WTC11 (cell line): Measurements from ENCODE around the gene WDR11. TPM values are rescaled to one million over a fixed set of nuclear protein-coding genes. Genes with fewer than 3 reads are reported as not detected.

Source experiments
- ATAC-seq: fragments of 200-7000 bp; cut with Tn5 transposase; 2 replicates; pipeline ENCODE4 v1.10.0; 2021; ENCODE audit warnings: mild to moderate bottlenecking, moderate library complexity
- CTCF ChIA-PET: fragments of 300-600 bp; sonication (Branson Sonifier 250); formaldehyde crosslinking; loops from one replicate; lab custom pipeline; 2021; ENCODE audit warnings: antibody characterized with exemption; lab: Charles Lee
- POLR2A ChIA-PET: fragments of 350-600 bp; sonication (Branson Sonifier 250); formaldehyde crosslinking; loops from one replicate; lab custom pipeline; 2021; ENCODE audit warnings: antibody characterized with exemption; lab: Charles Lee
- DNase-seq: peaks from one replicate; pipeline ENCODE4 v3.0.0; 2021; ENCODE audit warnings: low spot score
- H3K27ac Mint-ChIP-seq: 2 replicates; pipeline ENCODE4 v1.8.0; 2021; ENCODE audit warnings: mixed read lengths
- H3K27me3 Mint-ChIP-seq: 2 replicates; pipeline ENCODE4 v1.8.0; 2021; ENCODE audit warnings: low read depth, mild to moderate bottlenecking, moderate library complexity, mixed read lengths
- H3K36me3 Mint-ChIP-seq: 2 replicates; pipeline ENCODE4 v1.8.0; 2021; ENCODE audit warnings: mixed read lengths
- H3K4me1 Mint-ChIP-seq: 2 replicates; pipeline ENCODE4 v1.8.0; 2022; ENCODE audit warnings: mixed read lengths
- H3K4me3 Mint-ChIP-seq: 2 replicates; pipeline ENCODE4 v1.8.0; 2021; ENCODE audit warnings: mild to moderate bottlenecking, moderate library complexity, mixed read lengths
- H3K9me3 Mint-ChIP-seq: 2 replicates; pipeline ENCODE4 v1.8.0; 2021; ENCODE audit warnings: mixed read lengths
- ATF1 ChIP-seq: sonication (generic); formaldehyde crosslinking; IDR thresholded peaks from 2 replicates; pipeline ENCODE4 v1.8.1; 2023; ENCODE audit warnings: mild to moderate bottlenecking, moderate library complexity, missing genetic modification reagents
- CREB1 ChIP-seq: sonication (generic); formaldehyde crosslinking; IDR thresholded peaks from 2 replicates; pipeline ENCODE4 v1.8.0; 2023; ENCODE audit warnings: mild to moderate bottlenecking, missing genetic modification reagents
- EMX1 ChIP-seq: fragments of 250-450 bp; sonication (Bioruptor Pico); IDR thresholded peaks from 2 replicates; pipeline ENCODE4 v1.8.0; 2021; ENCODE audit warnings: mild to moderate bottlenecking
- ETV6 ChIP-seq: sonication (generic); formaldehyde crosslinking; IDR thresholded peaks from 2 replicates; pipeline ENCODE4 v1.8.1; 2022; ENCODE audit warnings: mild to moderate bottlenecking, missing genetic modification reagents
- HMGA2 ChIP-seq: fragments of 250-450 bp; sonication (Bioruptor Pico); IDR thresholded peaks from 2 replicates; pipeline ENCODE4 v1.4.0; 2021; ENCODE audit warnings: mild to moderate bottlenecking, moderate library complexity
- NFATC4 ChIP-seq: fragments of 250-450 bp; sonication (Bioruptor Pico); IDR thresholded peaks from 2 replicates; pipeline ENCODE4 v1.9.0; 2021; ENCODE audit warnings: mild to moderate bottlenecking
- NR1H2 ChIP-seq: sonication (generic); formaldehyde crosslinking; IDR thresholded peaks from 2 replicates; pipeline ENCODE4 v1.9.0; 2021; ENCODE audit warnings: mild to moderate bottlenecking, moderate library complexity, missing genetic modification reagents
- SMAD4 ChIP-seq: sonication (generic); formaldehyde crosslinking; IDR thresholded peaks from 2 replicates; pipeline ENCODE4 v1.8.0; 2022; ENCODE audit warnings: mild to moderate bottlenecking, missing genetic modification reagents
- ZBTB21 ChIP-seq: sonication (generic); formaldehyde crosslinking; IDR thresholded peaks from 2 replicates; pipeline ENCODE4 v1.8.1; 2023; ENCODE audit warnings: mild to moderate bottlenecking, missing genetic modification reagents, borderline replicate concordance
- ZNF423 ChIP-seq: fragments of 250-450 bp; sonication (Bioruptor Pico); IDR thresholded peaks from 2 replicates; pipeline ENCODE4 v2.1.2; 2022; ENCODE audit warnings: mild to moderate bottlenecking, moderate library complexity
- total RNA-seq: library from RNA; stranded (reverse); gene quantifications from 3 replicates; pipeline ENCODE4 v1.2.3, GENCODE V29; 2021
- TF ChIP-seq, protein P1 (sequence below): sonication (generic); formaldehyde crosslinking; IDR thresholded peaks from 2 replicates; pipeline ENCODE4 v1.8.1; 2022; ENCODE audit warnings: low read depth, mild to moderate bottlenecking, moderate library complexity, missing genetic modification reagents, borderline replicate concordance
- TF ChIP-seq, protein P2 (sequence below): sonication (generic); formaldehyde crosslinking; IDR thresholded peaks from 2 replicates; pipeline ENCODE4 v1.8.0; 2022; ENCODE audit warnings: mild to moderate bottlenecking, missing genetic modification reagents
- TF ChIP-seq, protein P3 (sequence below): sonication (generic); formaldehyde crosslinking; IDR thresholded peaks from 2 replicates; pipeline ENCODE4 v1.8.1; 2023; ENCODE audit warnings: mild to moderate bottlenecking, missing genetic modification reagents
- TF ChIP-seq, protein P4 (sequence below): sonication (generic); formaldehyde crosslinking; IDR thresholded peaks from 2 replicates; pipeline ENCODE4 v1.8.1; 2022; ENCODE audit warnings: low read depth, missing genetic modification reagents, borderline replicate concordance
- TF ChIP-seq, protein P5 (sequence below): fragments of 250-450 bp; sonication (Bioruptor Pico); IDR thresholded peaks from 2 replicates; pipeline ENCODE4 v1.9.0; 2021; ENCODE audit warnings: moderate library complexity, mild to moderate bottlenecking, inconsistent platforms, borderline replicate concordance

Gene WDR11
- total RNA-seq, 1 experiment from 2014 or later, result 41.5 TPM

DNA sequence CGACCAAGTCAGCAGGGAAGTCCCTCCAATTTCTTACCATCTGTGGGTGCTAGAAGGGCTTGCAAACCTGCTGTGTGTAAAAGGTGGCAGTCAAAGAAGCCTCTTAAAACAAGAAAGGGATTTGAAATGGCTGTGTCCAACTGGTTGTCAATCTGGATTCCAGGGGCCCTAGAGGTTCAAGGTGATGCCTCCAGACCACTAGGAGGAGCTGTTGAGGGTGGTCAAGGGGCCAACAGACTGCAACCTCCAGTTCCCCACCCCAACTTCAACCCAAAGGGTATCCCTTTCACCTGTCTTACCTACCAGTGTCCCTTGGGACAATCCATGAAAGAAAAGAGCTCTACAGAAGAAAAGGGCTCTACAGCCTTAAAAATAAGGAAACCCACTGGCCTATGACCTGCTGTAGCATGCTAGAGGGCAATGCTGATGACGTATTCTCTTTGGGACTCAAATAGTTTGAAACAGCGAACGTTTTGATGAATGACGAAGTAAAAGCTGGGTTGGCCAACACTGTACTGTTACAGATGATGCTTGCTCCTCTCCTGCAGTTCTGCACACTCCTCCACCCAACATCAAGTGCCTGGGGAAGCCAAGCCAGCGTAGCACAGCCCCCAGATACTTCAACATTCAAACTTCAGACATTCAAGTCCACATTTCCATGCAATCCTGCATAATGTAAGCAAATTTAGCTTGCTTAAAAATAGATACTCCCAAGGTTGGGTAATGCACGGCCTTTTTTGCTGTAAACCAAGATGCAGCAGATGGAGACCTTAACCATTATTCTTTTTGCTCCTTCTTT lies 45.9 kb upstream of the WDR11 start:
- peaks cover 12% of the 10 kb centered on the region for H3K9me3 Mint-ChIP-seq
- H3K4me1 Mint-ChIP-seq, result peaks cover 39% of the 10 kb centered on the region
- no peak overlapping the region for H3K4me3 Mint-ChIP-seq
- no peaks in the 10 kb centered on the region for H3K36me3 Mint-ChIP-seq
- DNase-seq, result no peak
- H3K27ac Mint-ChIP-seq, result no peak overlapping the region
- H3K27me3 Mint-ChIP-seq, result peaks cover 4% of the 10 kb centered on the region; the same call in 1 of the 2 replicates
- no peak for TF ChIP-seq ETV6 (CRISPR knock-in tag)
- TF ChIP-seq ZNF423 (CRISPR knock-in tag), result no peak
- TF ChIP-seq EMX1 (CRISPR knock-in tag), result no peak
- no peak for TF ChIP-seq HMGA2 (CRISPR knock-in tag)
- CTCF ChIA-PET, result interaction anchor here (0.8 to 1.4 kb wide), 5 partner anchors 12 to 59 kb away, joined by 3 to 8 read pairs (median 3); no protein-coding TSS in a partner anchor
- no peak for ATAC-seq
- POLR2A ChIA-PET, result no interaction called here

DNA sequence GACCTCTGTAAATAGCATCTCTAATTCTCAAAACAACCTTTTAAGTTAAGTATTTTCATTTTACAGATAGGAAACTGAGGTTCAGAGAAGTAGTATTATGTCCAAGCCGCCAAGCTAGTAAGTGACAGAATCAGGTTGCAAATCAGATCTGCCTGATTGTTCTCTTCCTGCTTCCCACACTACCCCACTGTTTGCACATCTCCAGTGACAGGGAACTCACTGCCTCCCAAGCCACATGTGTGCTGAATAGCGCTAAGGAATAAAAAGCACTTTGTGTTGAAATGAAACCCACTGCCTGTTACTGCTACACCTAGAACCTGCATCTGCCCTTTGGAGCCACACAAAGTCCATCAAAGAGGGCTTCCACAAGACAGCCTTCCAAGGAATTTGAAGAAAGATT lies 45.1 kb upstream of the WDR11 start:
- POLR2A ChIA-PET, result no interaction called here
- Mint-ChIP-seq H3K36me3 (no peaks in the 10 kb centered on the region), H3K9me3 (peaks cover 12% of the 10 kb centered on the region)
- TF ChIP-seq SMAD4, result no peak
- TF ChIP-seq NR1H2, result no peak
- no peak for TF ChIP-seq NFATC4 (CRISPR knock-in tag)
- TF ChIP-seq, protein P1, sequence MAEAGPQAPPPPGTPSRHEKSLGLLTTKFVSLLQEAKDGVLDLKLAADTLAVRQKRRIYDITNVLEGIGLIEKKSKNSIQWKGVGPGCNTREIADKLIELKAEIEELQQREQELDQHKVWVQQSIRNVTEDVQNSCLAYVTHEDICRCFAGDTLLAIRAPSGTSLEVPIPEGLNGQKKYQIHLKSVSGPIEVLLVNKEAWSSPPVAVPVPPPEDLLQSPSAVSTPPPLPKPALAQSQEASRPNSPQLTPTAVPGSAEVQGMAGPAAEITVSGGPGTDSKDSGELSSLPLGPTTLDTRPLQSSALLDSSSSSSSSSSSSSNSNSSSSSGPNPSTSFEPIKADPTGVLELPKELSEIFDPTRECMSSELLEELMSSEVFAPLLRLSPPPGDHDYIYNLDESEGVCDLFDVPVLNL (CRISPR knock-in tag), result no peak
- TF ChIP-seq CREB1 (CRISPR knock-in tag), result no peak
- TF ChIP-seq ZBTB21 (CRISPR knock-in tag), result no peak
- TF ChIP-seq, protein P2, sequence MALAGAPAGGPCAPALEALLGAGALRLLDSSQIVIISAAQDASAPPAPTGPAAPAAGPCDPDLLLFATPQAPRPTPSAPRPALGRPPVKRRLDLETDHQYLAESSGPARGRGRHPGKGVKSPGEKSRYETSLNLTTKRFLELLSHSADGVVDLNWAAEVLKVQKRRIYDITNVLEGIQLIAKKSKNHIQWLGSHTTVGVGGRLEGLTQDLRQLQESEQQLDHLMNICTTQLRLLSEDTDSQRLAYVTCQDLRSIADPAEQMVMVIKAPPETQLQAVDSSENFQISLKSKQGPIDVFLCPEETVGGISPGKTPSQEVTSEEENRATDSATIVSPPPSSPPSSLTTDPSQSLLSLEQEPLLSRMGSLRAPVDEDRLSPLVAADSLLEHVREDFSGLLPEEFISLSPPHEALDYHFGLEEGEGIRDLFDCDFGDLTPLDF (CRISPR knock-in tag), result no peak
- TF ChIP-seq, all 79 proteins: peak for 0
- peaks cover 37% of the 10 kb centered on the region for H3K4me1 Mint-ChIP-seq
- no peak overlapping the region for H3K4me3 Mint-ChIP-seq
- CTCF ChIA-PET, result interaction anchor here (1.3 kb wide), 1 partner anchor 60 kb away, joined by 3 read pairs; no protein-coding TSS in a partner anchor
- H3K27me3 Mint-ChIP-seq, result peaks cover 4% of the 10 kb centered on the region; the same call in 1 of the 2 replicates
- no peak for DNase-seq
- no peak for ATAC-seq
- H3K27ac Mint-ChIP-seq, result no peak overlapping the region

DNA sequence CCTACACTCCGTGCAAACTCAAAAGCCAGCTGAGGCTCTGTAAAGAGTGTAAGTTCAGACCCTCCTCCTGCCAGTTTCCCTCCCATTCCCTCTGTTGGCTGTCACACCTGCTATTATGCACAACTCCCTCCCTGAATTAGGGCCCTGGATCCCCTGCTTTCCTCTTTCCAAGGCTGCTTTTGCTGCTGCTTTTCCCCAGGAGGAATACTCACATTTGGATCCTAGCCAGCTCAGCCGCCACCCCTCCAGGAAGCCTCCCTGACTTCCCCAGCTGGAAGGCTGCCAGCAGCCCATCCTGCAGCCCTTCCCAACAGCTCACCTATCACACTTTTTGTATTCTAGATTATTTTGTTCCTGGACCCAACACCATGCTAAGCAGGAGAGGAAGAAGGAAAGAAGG lies 40.9 kb upstream of the WDR11 start:
- H3K27ac Mint-ChIP-seq, result no peak overlapping the region
- H3K4me1 Mint-ChIP-seq, result peaks cover 16% of the 10 kb centered on the region
- peak; percentile 60 for ATAC-seq
- no peak overlapping the region for H3K4me3 Mint-ChIP-seq
- TF ChIP-seq, protein P3, sequence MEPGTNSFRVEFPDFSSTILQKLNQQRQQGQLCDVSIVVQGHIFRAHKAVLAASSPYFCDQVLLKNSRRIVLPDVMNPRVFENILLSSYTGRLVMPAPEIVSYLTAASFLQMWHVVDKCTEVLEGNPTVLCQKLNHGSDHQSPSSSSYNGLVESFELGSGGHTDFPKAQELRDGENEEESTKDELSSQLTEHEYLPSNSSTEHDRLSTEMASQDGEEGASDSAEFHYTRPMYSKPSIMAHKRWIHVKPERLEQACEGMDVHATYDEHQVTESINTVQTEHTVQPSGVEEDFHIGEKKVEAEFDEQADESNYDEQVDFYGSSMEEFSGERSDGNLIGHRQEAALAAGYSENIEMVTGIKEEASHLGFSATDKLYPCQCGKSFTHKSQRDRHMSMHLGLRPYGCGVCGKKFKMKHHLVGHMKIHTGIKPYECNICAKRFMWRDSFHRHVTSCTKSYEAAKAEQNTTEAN, result no peak
- TF ChIP-seq, protein P4, sequence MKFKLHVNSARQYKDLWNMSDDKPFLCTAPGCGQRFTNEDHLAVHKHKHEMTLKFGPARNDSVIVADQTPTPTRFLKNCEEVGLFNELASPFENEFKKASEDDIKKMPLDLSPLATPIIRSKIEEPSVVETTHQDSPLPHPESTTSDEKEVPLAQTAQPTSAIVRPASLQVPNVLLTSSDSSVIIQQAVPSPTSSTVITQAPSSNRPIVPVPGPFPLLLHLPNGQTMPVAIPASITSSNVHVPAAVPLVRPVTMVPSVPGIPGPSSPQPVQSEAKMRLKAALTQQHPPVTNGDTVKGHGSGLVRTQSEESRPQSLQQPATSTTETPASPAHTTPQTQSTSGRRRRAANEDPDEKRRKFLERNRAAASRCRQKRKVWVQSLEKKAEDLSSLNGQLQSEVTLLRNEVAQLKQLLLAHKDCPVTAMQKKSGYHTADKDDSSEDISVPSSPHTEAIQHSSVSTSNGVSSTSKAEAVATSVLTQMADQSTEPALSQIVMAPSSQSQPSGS, result no peak
- TF ChIP-seq ATF1 (CRISPR knock-in tag) (no peak), ZBTB21 (CRISPR knock-in tag) (no peak)
- TF ChIP-seq, protein P5, sequence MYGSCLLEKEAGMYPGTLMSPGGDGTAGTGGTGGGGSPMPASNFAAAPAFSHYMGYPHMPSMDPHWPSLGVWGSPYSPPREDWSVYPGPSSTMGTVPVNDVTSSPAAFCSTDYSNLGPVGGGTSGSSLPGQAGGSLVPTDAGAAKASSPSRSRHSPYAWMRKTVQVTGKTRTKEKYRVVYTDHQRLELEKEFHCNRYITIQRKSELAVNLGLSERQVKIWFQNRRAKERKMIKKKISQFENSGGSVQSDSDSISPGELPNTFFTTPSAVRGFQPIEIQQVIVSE, result no peak
- TF ChIP-seq, all 79 proteins: peak for 0
- POLR2A ChIA-PET, result no interaction called here
- peaks cover 4% of the 10 kb centered on the region; the same call in 1 of the 2 replicates for H3K9me3 Mint-ChIP-seq
- peaks cover 4% of the 10 kb centered on the region; the same call in 1 of the 2 replicates for H3K27me3 Mint-ChIP-seq
- CTCF ChIA-PET, result interaction anchor here (0.6 kb wide), 1 partner anchor 15 kb away, joined by 3 read pairs; no protein-coding TSS in a partner anchor
- no peaks in the 10 kb centered on the region for H3K36me3 Mint-ChIP-seq
- no peak for DNase-seq
